ENCODE measurements around the gene ACCS.

The ACCS gene

DNA sequence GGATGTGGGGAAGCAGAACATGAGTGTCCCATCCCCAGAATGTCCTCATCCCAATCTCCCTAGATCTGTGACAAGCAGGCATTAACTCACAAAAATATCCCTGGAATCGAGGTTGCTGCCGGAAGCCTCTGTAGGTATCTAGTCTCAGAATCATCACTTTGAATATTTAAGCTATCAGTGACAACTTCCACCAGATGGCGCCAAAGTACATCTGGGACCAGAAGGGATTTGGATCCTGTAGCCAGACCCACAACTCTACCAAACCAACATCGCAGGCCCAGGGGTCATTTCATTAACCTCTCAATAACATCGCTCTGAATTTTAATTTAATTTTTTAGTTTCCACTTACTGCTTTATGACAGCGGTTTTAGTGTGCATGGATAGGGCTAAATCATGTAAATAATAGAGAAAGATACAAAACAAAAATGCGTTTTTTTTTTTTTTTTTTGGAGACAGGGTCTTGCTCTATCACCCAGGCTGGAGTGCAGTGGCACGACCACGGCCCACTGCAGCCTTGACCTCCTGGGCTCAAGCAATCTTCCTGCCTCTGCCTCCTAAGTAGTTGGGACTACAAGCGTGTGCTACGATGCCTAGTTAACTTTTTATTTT, 28.3 kb downstream of the ACCS start:
- DNase-seq: peak; percentile 87 to 92

- DNase-seq: peak; percentile 77 to 81
Observed at GRCh38 chr11:44095506-44096359, 29.7 kb downstream of the ACCS start, which contains the start of gene EXT2. Gene EXT2, plus strand, starts transcription at chr11:44095678. Its CDS starts 12,035 bp downstream, at chr11:44107713.

GRCh38 chr11:44096360-44097185, 30.5 kb downstream of the ACCS start:
- no peak for DNase-seq

DNA sequence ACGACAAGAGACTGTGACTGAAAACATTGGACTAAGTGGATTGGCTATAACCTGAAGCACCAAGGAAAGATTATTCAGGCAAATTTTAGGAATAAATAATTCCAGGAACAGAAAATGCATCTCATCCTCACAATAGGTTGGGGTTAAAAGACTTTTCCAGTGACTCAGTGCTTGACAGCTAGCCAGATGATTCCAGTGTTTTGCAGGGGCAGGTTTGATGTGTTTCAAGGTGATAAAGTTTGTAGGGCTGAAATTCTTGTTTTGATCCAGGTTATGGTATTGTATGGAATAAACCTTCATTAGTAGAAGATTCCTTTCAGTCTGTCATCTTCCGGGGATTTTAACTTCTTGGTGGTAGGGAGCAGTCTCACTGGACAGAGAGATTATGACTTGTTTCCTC, 31.8 kb downstream of the ACCS start:
- DNase-seq: no peak

DNA sequence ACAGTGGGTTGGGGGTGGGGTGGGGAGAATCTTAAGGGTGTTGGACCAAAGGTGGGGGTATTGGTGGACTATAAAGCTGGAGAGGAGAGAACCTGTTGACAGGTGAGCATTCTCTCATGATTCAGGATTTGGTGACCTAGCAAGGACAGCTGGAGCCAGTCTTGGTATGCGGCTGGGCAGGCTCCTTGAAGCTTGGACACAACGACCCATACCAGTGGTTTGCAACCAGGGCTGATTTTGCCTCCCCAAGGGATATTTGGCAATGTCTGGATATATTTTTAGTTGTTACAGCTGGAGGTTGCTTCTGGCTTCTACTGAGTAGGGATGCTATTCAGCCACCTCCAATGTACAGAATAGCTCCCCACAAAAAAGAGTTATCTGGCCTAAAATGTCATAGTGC, 35.0 kb downstream of the ACCS start:
- no peak for DNase-seq

DNA sequence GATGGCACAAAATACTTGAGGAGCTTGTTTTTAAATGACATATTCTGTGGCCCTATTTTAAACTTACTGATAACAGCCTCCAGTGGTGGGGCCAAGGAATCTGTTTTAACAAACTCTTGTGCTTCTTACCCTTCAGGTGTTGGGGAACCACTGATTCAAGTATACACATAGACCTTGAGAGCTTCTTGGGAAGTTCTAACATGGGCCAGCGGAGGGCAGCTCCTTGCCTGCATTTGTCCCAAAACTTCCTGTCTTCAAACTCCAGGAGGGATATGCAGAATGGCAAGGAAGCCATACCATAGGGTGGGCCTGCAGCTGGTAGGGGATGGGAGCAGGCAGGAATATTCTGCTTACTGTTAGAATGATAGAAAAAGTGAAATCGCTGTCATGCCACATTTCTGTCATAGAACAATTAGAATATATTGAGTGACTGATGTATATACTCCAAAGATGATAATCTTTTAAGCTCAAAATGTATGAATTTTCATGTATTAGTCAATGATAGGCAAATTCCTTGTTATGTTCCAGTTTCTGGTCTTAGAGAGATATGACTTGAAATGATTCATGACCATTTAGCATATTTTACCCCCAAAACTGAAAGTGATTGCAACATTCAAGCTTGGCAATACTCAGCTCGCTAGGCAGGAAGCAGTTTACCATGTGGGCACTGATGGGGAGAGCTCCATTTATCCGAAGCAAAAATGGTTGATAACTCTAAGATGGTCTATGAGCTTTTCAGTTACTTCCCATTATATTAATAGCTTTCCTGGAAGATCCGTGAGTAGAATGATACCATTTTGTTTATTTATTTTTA, 38.6 kb downstream of the ACCS start:
- DNase-seq: no peak

DNA sequence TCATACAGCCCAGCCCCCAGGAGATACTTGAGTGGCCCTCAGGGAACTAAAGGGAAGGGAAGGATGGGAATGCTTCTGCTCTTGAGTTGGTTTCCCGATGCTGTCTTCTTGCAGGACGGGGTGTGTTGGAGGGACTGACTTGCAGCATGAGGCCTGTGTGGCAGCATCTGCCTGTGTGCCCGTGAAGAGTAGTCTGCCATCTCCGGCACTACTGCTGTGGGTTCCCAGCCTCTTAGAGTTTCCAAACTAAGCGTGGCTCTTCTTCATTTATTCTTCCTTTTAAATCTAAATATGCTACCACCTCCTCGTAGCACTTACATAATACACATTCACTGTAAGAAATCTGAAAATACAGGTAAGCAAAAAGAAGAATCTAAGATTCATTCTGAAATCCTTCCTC, 42.2 kb downstream of the ACCS start:
- DNase-seq: no peak

- DNase-seq: peak; percentile 35 to 45
Observed at GRCh38 chr11:44110231-44110679, 44.2 kb downstream of the ACCS start.

DNA sequence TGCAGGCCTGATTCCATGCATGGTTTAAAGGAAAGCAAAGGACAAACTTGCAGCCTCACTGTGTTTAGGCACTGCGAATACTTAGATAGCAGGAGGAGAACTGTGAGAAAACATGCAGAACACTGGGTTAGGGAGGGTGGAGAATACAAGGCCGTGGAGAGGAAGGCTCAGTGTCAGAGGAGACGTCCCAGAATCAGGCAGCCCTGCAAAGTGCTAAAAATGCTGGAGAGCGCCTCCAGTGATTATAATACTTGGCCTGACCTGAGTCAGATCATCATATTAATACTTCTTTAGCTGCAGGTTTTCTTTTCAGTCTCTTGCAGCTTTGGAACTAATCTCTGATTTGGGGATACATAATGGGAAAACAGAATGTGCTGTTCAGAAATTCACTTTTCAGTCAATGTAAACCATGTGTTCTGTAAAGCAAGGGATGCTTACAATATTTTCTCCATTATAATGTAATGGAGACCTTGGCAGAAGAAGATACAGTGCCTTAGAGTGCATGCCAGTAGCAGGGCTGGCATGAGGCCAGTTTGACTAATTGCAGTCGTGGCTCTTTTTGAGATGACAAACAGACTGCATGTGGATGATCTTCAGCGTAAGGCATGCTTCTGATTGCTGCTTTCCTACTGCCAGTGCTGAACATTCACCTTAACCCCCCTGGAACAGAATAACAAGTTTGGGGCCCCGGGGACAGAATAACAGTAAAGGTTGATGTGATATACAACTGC, 46.2 kb downstream of the ACCS start:
- DNase-seq: no peak

GRCh38 chr11:44113018-44113417, 46.9 kb downstream of the ACCS start:
- DNase-seq: no peak

DNA sequence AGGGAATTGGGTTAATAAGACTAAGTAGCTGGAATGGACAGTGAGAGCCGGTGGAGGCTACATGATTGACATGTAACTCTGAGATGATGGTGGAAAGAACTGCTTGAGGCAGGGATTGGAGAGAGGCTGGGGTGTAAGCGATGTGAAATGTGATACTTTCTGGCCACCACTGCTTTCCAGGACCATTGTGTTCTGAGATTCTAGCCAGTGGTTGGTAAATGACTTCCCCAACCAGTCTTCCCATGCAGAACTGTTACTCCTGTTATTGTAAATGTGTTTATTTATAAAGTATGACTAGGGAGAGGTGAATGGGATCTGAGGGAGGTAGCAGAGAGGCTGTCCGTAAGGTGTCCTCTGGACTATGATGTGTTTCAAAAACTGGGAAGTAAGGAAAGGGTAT, 47.5 kb downstream of the ACCS start:
- DNase-seq: no peak

- no peak for DNase-seq
Observed at GRCh38 chr11:44116234-44116830, 50.3 kb downstream of the ACCS start.

DNA sequence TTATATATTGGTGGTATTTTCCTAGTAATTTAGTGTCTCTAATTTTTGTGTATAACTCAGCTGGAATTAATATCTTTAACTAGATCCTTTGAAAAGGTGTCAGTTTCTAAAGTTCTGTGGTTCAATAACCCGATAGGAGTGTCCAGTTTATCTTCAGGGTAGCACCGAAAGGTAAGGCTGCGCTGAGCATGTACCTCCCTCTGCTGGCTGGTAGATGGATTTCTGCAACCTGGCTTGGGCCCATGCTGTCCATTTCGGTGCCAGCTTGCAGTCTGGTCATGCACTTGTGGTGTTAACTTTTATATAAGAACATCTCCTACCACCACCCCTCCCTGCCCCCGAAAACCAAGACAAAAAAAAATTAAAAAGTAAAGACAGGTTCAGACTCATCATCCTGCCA, 54.1 kb downstream of the ACCS start:
- DNase-seq: peak in 1 of 2 experiments; percentile 10

- no peak for DNase-seq
Observed at GRCh38 chr11:44125598-44125997, 59.5 kb downstream of the ACCS start.

- DNase-seq: no peak
Observed at GRCh38 chr11:44126304-44126703, 60.2 kb downstream of the ACCS start.

- DNase-seq: no peak
Observed at GRCh38 chr11:44127130-44127529, 61.1 kb downstream of the ACCS start.

- DNase-seq: no peak
Observed at GRCh38 chr11:44128729-44129128, 62.7 kb downstream of the ACCS start.

DNA sequence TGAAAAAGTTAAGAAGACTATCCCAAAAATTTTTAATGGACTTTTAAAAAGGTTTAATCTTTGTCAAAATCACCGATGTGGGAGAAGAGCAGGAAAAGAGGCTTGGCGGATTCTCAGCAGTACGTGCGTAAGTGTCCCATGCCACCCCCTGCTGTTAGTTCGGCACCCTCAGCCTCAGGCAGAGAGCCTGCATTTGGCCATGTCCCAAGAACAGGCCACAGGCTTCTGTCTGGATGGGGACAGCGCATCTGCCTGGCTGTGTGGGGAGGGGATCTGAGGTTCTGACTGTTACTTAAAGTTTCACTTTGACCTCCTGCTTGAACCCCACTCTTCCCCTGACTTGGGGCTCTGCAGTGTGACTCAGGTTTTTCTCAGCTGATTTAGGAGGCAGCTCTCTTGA, 64.7 kb downstream of the ACCS start:
- no peak for DNase-seq

- DNase-seq: peak in 1 of 2 experiments; percentile 23
Observed at GRCh38 chr11:44133335-44133946, 67.4 kb downstream of the ACCS start.
